BJ (cell line): ENCODE results near the gene S100B. TPM values are rescaled to one million over a fixed set of nuclear protein-coding genes. Genes with fewer than 3 reads are reported as not detected.

Experiments
- CTCF ChIA-PET: fragments of 350-600 bp; formaldehyde crosslinking; extraction: SDS; loops from one replicate; lab custom pipeline; 2021; ENCODE audit warnings: antibody characterized with exemption, inconsistent platforms; lab: Yijun Ruan, JAX
- POLR2A ChIA-PET: fragments of 300-600 bp; sonication (Branson Sonifier 250); formaldehyde crosslinking; extraction: SDS; loops from one replicate; lab custom pipeline; 2021; ENCODE audit warnings: antibody characterized with exemption; lab: Charles Lee
- DNase-seq: peaks from one replicate; pipeline ENCODE4 v3.0.0-alpha.2; 2011; ENCODE audit warnings: low read depth
- H3K27me3 ChIP-seq: 2 replicates; pipeline ENCODE4 v1.6.0; 2011; ENCODE audit warnings: low read length; ENCODE audit not compliant: control insufficient read depth, insufficient read depth
- H3K36me3 ChIP-seq: 2 replicates; pipeline ENCODE4 v1.5.1; 2011; ENCODE audit warnings: low read length; ENCODE audit not compliant: control insufficient read depth, insufficient read depth
- H3K4me3 ChIP-seq: 2 replicates; pipeline ENCODE4 v1.5.1; 2011; ENCODE audit warnings: low read depth, mild to moderate bottlenecking, control low read depth, low read length
- CTCF ChIP-seq: IDR thresholded peaks from 2 replicates; pipeline ENCODE4 v1.5.1; 2011; ENCODE audit warnings: low read depth, mild to moderate bottlenecking, control low read depth, inconsistent platforms, low read length, moderate library complexity; ENCODE audit not compliant: insufficient read depth
- polyA plus RNA-seq: library from polyadenylated mRNA; depleted of rRNA; stranded (reverse); fragments of >200 nt; gene quantifications from 2 replicates; pipeline ENCODE4 v1.2.3, GENCODE V29; 2011

Gene S100B
- polyA plus RNA-seq, 1 experiment, result not detected

- CTCF ChIA-PET, result no interaction called here
- POLR2A ChIA-PET, result no interaction called here
- TF ChIP-seq CTCF, result no peak
- Histone ChIP-seq H3K36me3 (peaks cover 24% of the 10 kb centered on the region), H3K4me3 (no peak overlapping the region), H3K27me3 (no peaks in the 10 kb centered on the region)
- no peak for DNase-seq
Measured at GRCh38 chr21:46553993-46554392, 50.9 kb downstream of the S100B start.

- TF ChIP-seq CTCF, result no peak
- DNase-seq, result no peak
Measured at GRCh38 chr21:46552865-46553379, 52.0 kb downstream of the S100B start.

DNA sequence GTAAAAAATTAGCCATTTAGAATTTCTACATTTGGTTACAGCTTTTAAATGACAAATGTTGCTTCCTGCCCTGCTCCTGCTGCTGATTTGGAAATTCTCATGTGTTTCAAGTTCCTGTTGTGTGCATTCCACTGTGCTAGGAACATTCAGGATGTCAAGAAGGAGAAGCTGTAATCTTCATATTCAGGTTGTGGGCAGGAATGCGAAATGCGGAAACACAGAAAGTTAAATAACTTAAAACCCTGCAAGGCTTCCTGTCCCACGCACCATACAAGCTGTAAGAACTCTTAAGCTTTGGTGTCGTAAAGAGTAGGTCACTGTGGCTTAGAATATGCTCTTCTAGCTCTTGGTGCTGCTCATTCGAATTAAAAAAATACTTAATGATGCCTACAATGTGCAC lies 52.6 kb downstream of the S100B start:
- ChIA-PET CTCF (interaction anchor here (0.6 kb wide), 1 partner anchor 25 kb away, joined by 3 read pairs; no protein-coding TSS in a partner anchor), POLR2A (no interaction called here)
- Histone ChIP-seq H3K27me3 (no peaks in the 10 kb centered on the region), H3K4me3 (no peak overlapping the region), H3K36me3 (peaks cover 24% of the 10 kb centered on the region)
- DNase-seq, result no peak
- no peak for TF ChIP-seq CTCF

More at GRCh38 chr21:46552865-46553379, 52.0 kb downstream of the S100B start:
- peaks cover 25% of the 10 kb centered on the region for H3K36me3 ChIP-seq
- no peak overlapping the region for H3K4me3 ChIP-seq
- H3K27me3 ChIP-seq, result no peaks in the 10 kb centered on the region
- ChIA-PET POLR2A (no interaction called here), CTCF (no interaction called here)

DNA sequence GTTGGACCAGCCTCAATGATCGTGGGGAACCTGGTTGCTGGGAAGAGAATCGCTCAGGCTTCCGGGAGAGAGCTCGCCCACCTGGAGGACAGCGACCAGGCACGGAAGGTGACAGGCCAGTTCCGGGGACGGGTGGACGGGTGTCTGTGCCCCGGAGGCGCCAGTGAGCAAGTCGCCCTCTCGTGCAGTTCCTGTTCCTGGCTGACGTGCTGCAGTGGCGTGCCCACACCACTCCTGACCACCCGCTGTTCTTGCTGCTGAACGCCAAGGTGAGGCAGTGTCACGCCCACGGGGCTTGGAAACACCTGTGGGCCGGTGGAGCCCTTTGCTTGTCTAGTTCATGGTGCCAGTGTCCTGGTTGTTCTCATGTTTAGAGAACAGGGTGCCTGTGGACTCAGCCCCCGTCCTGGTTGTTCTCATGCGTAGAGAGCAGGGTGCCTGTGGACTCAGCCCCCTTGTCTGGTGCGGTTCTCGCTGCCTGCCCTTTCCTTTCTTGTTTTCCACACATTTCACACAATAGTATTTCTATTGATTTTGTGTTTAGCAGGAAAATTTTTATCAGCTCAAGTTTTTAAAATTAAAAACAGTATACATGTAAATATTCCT lies 53.1 kb downstream of the S100B start:
- TF ChIP-seq CTCF, result no peak
- CTCF ChIA-PET, result interaction anchor here (0.6 kb wide), 1 partner anchor 24 kb away, joined by 3 read pairs; no protein-coding TSS in a partner anchor
- DNase-seq, result no peak
- POLR2A ChIA-PET, result interaction anchor here (0.6 kb wide), 1 partner anchor 67 kb away, joined by 3 read pairs; no protein-coding TSS in a partner anchor
- Histone ChIP-seq H3K36me3 (peaks cover 25% of the 10 kb centered on the region), H3K27me3 (no peaks in the 10 kb centered on the region), H3K4me3 (no peak overlapping the region)

- H3K36me3 ChIP-seq, result peaks cover 31% of the 10 kb centered on the region
- CTCF ChIA-PET, result no interaction called here
- TF ChIP-seq CTCF, result no peak
Measured at GRCh38 chr21:46550116-46550941, 54.6 kb downstream of the S100B start.

More at GRCh38 chr21:46550116-46550941, 54.6 kb downstream of the S100B start:
- POLR2A ChIA-PET, result no interaction called here
- H3K27me3 ChIP-seq, result no peaks in the 10 kb centered on the region
- no peak overlapping the region for H3K4me3 ChIP-seq
- DNase-seq, result no peak
